ENCODE results near the gene PRSS57. TPM values are rescaled to one million over a fixed set of nuclear protein-coding genes. Genes with fewer than 3 reads are reported as not detected.

PRSS57 gene
- total and polyA plus RNA-seq, 2 donors (not counting 1 experiment from before 2014, with no cell fraction given): not detected

DNA sequence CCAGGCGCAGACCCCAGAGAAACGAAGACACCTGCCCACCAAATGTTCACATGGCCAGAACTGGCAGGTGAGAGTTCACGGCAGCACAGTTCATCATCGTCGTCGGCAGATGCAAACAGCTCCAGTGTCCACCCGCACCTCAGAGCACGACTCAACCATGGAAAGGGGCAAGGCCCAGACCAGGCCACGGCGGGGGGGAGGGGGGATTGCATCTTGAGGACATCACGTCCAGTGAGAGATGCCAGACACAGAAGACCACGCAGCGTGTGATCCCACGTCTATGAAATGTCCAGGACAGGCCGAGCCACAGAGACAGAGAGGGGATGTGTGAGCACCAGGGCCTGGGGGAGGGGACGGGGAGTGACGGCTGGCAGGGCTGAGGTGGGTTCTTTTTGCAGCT, 39.6 kb downstream of the PRSS57 start:
- peaks cover 53% of the 10 kb centered on the region for H3K4me1 Mint-ChIP-seq
- no peak for TF ChIP-seq EZH2 (IDR thresholded peaks at IDR 0.05; ENCODE audit: borderline replicate concordance, insufficient read depth, low read depth, low read length, poor library complexity, severe bottlenecking)
- TF ChIP-seq, protein P1, sequence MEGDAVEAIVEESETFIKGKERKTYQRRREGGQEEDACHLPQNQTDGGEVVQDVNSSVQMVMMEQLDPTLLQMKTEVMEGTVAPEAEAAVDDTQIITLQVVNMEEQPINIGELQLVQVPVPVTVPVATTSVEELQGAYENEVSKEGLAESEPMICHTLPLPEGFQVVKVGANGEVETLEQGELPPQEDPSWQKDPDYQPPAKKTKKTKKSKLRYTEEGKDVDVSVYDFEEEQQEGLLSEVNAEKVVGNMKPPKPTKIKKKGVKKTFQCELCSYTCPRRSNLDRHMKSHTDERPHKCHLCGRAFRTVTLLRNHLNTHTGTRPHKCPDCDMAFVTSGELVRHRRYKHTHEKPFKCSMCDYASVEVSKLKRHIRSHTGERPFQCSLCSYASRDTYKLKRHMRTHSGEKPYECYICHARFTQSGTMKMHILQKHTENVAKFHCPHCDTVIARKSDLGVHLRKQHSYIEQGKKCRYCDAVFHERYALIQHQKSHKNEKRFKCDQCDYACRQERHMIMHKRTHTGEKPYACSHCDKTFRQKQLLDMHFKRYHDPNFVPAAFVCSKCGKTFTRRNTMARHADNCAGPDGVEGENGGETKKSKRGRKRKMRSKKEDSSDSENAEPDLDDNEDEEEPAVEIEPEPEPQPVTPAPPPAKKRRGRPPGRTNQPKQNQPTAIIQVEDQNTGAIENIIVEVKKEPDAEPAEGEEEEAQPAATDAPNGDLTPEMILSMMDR (IDR thresholded peaks at IDR 0.05): no peak
- Histone ChIP-seq H3K79me2 (ENCODE audit: control insufficient read depth, insufficient read depth, low read length) (peaks cover 100% of the 10 kb centered on the region), H3K4me2 (replicated peaks; ENCODE audit: low read depth, low read length, poor library complexity, severe bottlenecking) (no peak overlapping the region), H3K4me1 (ENCODE audit: control insufficient read depth in 2 of 2, insufficient read depth in 2 of 2, low read length in 2 of 2) (peaks cover 26 to 40% of the 10 kb centered on the region in 2 donors), H3K36me3 (replicated peaks in 1 of 2; ENCODE audit: control extremely low read depth in 1 of 2, control insufficient read depth in 1 of 2, extremely low read depth in 1 of 2, insufficient read depth in 2 of 2, low read length in 1 of 2) (peaks cover 0 to 60% of the 10 kb centered on the region in 2 experiments), H3K9me3 (ENCODE audit: control extremely low read depth in 1 of 3, control insufficient read depth in 2 of 3, insufficient read depth in 1 of 3, low read length in 2 of 3) (no peaks in the 10 kb centered on the region), H3K27me3 (replicated peaks in 1 of 4; ENCODE audit: control extremely low read depth in 1 of 4, control insufficient read depth in 3 of 4, insufficient read depth in 4 of 4, low read length in 3 of 4) (no peaks in the 10 kb centered on the region), H3K4me3 (ENCODE audit: control extremely low read depth in 1 of 5, extremely low read depth in 1 of 5, insufficient read depth in 1 of 5, low read depth in 2 of 5, low read length in 4 of 5) (no peak overlapping the region), H3K9ac (ENCODE audit: low read length) (no peak overlapping the region), H4K20me1 (ENCODE audit: control insufficient read depth, insufficient read depth, low read length, poor library complexity, severe bottlenecking) (peaks cover 99% of the 10 kb centered on the region), H2AFZ (ENCODE audit: insufficient read depth, low read depth, low read length, poor library complexity, severe bottlenecking) (no peak overlapping the region), H3K27ac (ENCODE audit: low read length in 2 of 2) (no peak overlapping the region)
- no peaks in the 10 kb centered on the region for H3K9me3 Mint-ChIP-seq (ENCODE audit: insufficient read depth)
- ATAC-seq (ENCODE audit: low read depth): no peak
- no peak for DNase-seq
- no peaks in the 10 kb centered on the region for H3K27me3 Mint-ChIP-seq
- ChIA-PET POLR2A (interaction anchor here (1.1 kb wide), 1 partner anchor 14 kb away, joined by 3 read pairs; no protein-coding TSS in a partner anchor), CTCF (interaction anchor here (1.1 kb wide), 1 partner anchor 82 kb away, joined by 3 read pairs; no protein-coding TSS in a partner anchor)
- intact Hi-C loops (cut with micrococcal nuclease): no loop called here
- WGBS (ENCODE audit: insufficient coverage): 91% methylated on average over 13 of the region's 17 CpGs
- H3K4me3 Mint-ChIP-seq: no peak overlapping the region
- H3K27ac Mint-ChIP-seq: peak overlapping the region; percentile 6

DNA sequence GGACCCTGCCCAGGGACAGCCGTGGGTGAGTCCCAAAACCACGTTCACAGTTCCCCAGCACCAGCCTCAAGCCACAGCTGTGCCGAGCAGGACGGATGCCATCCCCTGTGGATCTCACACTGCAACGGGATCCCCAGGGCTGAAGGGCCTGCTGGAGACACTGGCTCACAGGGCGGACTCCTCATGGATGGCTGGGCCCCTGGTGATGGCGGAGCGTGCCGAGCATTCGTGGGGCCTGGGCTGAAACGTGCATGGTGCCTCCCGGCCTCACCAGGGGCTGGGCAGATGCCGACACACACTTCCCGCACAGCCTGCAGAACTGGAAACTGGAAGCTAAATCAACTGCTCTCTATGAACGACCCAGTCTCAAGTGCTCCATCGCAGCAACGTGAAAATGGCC, 41.8 kb downstream of the PRSS57 start:
- TF ChIP-seq, protein P1 (IDR thresholded peaks at IDR 0.05): no peak
- no peak for TF ChIP-seq EZH2 (IDR thresholded peaks at IDR 0.05; ENCODE audit: borderline replicate concordance, insufficient read depth, low read depth, low read length, poor library complexity, severe bottlenecking)
- no peaks in the 10 kb centered on the region for H3K27me3 ChIP-seq (replicated peaks in 1 of 4; ENCODE audit: control extremely low read depth in 1 of 4, control insufficient read depth in 3 of 4, insufficient read depth in 4 of 4, low read length in 3 of 4)
- Mint-ChIP-seq H3K27ac (no peak overlapping the region), H3K4me3 (no peak overlapping the region), H3K9me3 (ENCODE audit: insufficient read depth) (no peaks in the 10 kb centered on the region), H3K4me1 (peaks cover 33% of the 10 kb centered on the region), H3K27me3 (no peaks in the 10 kb centered on the region)
- intact Hi-C loops (cut with micrococcal nuclease): no loop called here
- no peak overlapping the region for H2AFZ ChIP-seq (ENCODE audit: insufficient read depth, low read depth, low read length, poor library complexity, severe bottlenecking)
- H3K4me2 ChIP-seq (replicated peaks; ENCODE audit: low read depth, low read length, poor library complexity, severe bottlenecking): no peak overlapping the region
- POLR2A ChIA-PET: no interaction called here
- H3K4me1 ChIP-seq (ENCODE audit: control insufficient read depth in 2 of 2, insufficient read depth in 2 of 2, low read length in 2 of 2): peaks cover 5 to 17% of the 10 kb centered on the region in 2 donors
- peaks cover 0 to 59% of the 10 kb centered on the region in 2 experiments for H3K36me3 ChIP-seq (replicated peaks in 1 of 2; ENCODE audit: control extremely low read depth in 1 of 2, control insufficient read depth in 1 of 2, extremely low read depth in 1 of 2, insufficient read depth in 2 of 2, low read length in 1 of 2)
- CTCF ChIA-PET: no interaction called here
- no peaks in the 10 kb centered on the region for H3K9me3 ChIP-seq (ENCODE audit: control extremely low read depth in 1 of 3, control insufficient read depth in 2 of 3, insufficient read depth in 1 of 3, low read length in 2 of 3)
- no peak overlapping the region for H3K4me3 ChIP-seq (ENCODE audit: control extremely low read depth in 1 of 5, extremely low read depth in 1 of 5, insufficient read depth in 1 of 5, low read depth in 2 of 5, low read length in 4 of 5)
- H3K79me2 ChIP-seq (ENCODE audit: control insufficient read depth, insufficient read depth, low read length): peaks cover 84% of the 10 kb centered on the region
- H3K27ac ChIP-seq (ENCODE audit: low read length in 2 of 2): no peak overlapping the region
- ATAC-seq (ENCODE audit: low read depth) (no peak), DNase-seq (no peak)
- peaks cover 99% of the 10 kb centered on the region for H4K20me1 ChIP-seq (ENCODE audit: control insufficient read depth, insufficient read depth, low read length, poor library complexity, severe bottlenecking)
- no peak overlapping the region for H3K9ac ChIP-seq (ENCODE audit: low read length)
- WGBS (ENCODE audit: insufficient coverage): 95% methylated on average over 17 of the region's 17 CpGs

Measured in B cell (primary cell).